ENCODE data around the gene CEBPA.

Gene CEBPA

GRCh38 chr19:33270769-33271168 lies 31.6 kb downstream of the CEBPA start:
- DNase-seq, result no peak

GRCh38 chr19:33269016-33269415 lies 33.3 kb downstream of the CEBPA start:
- DNase-seq, result no peak

GRCh38 chr19:33268162-33268991 lies 34.0 kb downstream of the CEBPA start:
- DNase-seq, result no peak

GRCh38 chr19:33267706-33268105 lies 34.6 kb downstream of the CEBPA start:
- DNase-seq, result no peak

- DNase-seq, result no peak
Measured at GRCh38 chr19:33266974-33267484, 35.3 kb downstream of the CEBPA start.

GRCh38 chr19:33264881-33265445 lies 37.4 kb downstream of the CEBPA start:
- no peak for DNase-seq

GRCh38 chr19:33263325-33264023 lies 38.9 kb downstream of the CEBPA start:
- DNase-seq, result no peak

- no peak for DNase-seq
Measured at GRCh38 chr19:33261511-33262189, 40.7 kb downstream of the CEBPA start.

GRCh38 chr19:33260628-33261418 lies 41.5 kb downstream of the CEBPA start:
- no peak for DNase-seq

GRCh38 chr19:33259539-33259938 lies 42.8 kb downstream of the CEBPA start:
- no peak for DNase-seq

GRCh38 chr19:33257828-33258227 lies 44.5 kb downstream of the CEBPA start:
- no peak for DNase-seq

- no peak for DNase-seq
Measured at GRCh38 chr19:33256261-33256660, 46.1 kb downstream of the CEBPA start.

GRCh38 chr19:33255781-33256180 lies 46.6 kb downstream of the CEBPA start:
- no peak for DNase-seq

- DNase-seq, result no peak
Measured at GRCh38 chr19:33254245-33254824, 48.0 kb downstream of the CEBPA start.

GRCh38 chr19:33252971-33253370 lies 49.4 kb downstream of the CEBPA start:
- DNase-seq, result no peak

- DNase-seq, result no peak
Measured at GRCh38 chr19:33252418-33252962, 49.8 kb downstream of the CEBPA start.

- no peak for DNase-seq
Measured at GRCh38 chr19:33251526-33252090, 50.7 kb downstream of the CEBPA start.

- no peak for DNase-seq
Measured at GRCh38 chr19:33251076-33251475, 51.3 kb downstream of the CEBPA start.

GRCh38 chr19:33250500-33250899 lies 51.8 kb downstream of the CEBPA start:
- no peak for DNase-seq

All from T1000 (cell line).